ENCODE measurements around the gene MECP2. TPM values are rescaled to one million over a fixed set of nuclear protein-coding genes. Genes with fewer than 3 reads are reported as not detected.

Gene MECP2
- total RNA-seq, 1 donor from 2014 or later = 60.0 TPM

DNA sequence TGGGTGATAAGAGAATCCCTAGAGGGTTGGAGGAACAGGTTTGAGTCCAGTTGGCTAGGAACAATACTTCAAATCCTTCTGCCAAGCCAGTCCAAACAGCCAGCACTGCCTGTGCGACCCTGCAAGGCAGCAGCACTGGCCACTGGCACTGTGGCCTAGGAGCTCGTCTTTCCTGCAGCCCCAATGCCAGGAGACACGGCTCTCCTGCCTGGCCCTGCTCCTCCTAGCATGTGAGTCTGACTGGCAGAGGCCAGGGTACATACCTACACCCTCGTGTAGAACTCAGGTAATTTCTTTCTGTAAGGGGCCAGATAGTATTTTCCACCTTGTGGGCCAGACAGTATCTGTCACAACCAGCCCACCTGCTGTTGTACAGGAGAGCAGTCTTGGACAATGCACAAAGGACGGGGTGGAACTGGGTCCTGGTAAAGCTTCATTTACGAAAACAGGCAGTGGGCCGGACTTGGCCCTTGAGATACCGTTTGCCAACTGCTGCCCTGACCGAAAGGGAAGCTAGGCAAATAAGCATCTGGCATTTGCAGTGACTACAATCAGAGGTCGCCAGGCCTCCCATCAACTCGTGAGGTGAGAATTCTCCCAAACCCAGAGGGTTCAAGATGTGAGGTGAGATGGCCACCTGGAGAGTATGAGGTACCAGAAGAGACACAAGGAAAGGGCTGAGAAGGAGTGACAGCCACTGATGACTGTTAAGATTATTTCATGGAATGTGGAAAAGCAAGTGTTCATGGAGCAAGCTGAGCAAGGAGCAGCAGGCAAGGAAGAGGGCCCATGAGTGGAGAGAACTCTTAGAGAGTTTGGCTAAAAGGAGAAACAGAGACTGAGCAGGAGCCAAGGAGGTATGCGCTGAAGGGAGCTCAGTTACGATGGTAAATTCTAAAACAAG is 48.1 kb downstream of the MECP2 start:
- no peak for DNase-seq
- TF ChIP-seq, protein P1, sequence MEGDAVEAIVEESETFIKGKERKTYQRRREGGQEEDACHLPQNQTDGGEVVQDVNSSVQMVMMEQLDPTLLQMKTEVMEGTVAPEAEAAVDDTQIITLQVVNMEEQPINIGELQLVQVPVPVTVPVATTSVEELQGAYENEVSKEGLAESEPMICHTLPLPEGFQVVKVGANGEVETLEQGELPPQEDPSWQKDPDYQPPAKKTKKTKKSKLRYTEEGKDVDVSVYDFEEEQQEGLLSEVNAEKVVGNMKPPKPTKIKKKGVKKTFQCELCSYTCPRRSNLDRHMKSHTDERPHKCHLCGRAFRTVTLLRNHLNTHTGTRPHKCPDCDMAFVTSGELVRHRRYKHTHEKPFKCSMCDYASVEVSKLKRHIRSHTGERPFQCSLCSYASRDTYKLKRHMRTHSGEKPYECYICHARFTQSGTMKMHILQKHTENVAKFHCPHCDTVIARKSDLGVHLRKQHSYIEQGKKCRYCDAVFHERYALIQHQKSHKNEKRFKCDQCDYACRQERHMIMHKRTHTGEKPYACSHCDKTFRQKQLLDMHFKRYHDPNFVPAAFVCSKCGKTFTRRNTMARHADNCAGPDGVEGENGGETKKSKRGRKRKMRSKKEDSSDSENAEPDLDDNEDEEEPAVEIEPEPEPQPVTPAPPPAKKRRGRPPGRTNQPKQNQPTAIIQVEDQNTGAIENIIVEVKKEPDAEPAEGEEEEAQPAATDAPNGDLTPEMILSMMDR (IDR thresholded peaks at IDR 0.05; ENCODE audit: partially characterized antibody, unreplicated experiment) = no peak
- Mint-ChIP-seq H3K36me3 (ENCODE audit: unreplicated experiment) (no peaks in the 10 kb centered on the region), H3K27ac (ENCODE audit: unreplicated experiment) (peak overlapping the region; percentile 43), H3K9me3 (ENCODE audit: unreplicated experiment) (no peaks in the 10 kb centered on the region), H3K27me3 (ENCODE audit: unreplicated experiment) (peaks cover 2% of the 10 kb centered on the region), H3K4me3 (ENCODE audit: unreplicated experiment) (peak overlapping the region; percentile 46), H3K4me1 (ENCODE audit: low read depth, unreplicated experiment) (peaks cover 41% of the 10 kb centered on the region)

DNA sequence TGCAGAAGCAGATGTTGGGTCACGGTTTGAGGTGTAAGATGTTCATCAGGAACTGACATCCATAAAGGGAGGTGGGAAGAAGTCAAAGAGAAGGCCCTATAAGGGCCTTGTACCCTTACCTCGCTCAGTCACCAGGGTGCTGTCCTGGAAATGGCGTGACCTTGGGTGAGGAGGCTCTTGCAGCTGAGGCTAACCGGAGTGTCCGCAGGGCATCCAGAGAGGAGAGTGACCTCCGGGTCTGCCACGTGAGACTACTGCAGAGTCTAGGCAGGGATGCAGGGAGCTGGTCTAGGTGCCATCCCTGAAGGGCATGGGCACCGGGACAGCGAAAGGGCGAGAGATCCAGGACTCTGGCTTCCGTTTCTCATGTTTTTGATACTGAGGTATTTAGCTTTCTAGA is 49.1 kb downstream of the MECP2 start:
- H3K4me1 Mint-ChIP-seq (ENCODE audit: low read depth, unreplicated experiment) = peaks cover 41% of the 10 kb centered on the region
- no peak for DNase-seq
- no peaks in the 10 kb centered on the region for H3K9me3 Mint-ChIP-seq (ENCODE audit: unreplicated experiment)
- no peaks in the 10 kb centered on the region for H3K36me3 Mint-ChIP-seq (ENCODE audit: unreplicated experiment)
- no peak overlapping the region for H3K4me3 Mint-ChIP-seq (ENCODE audit: unreplicated experiment)
- H3K27ac Mint-ChIP-seq (ENCODE audit: unreplicated experiment) = no peak overlapping the region
- TF ChIP-seq, protein P1 (IDR thresholded peaks at IDR 0.05; ENCODE audit: partially characterized antibody, unreplicated experiment) = no peak
- H3K27me3 Mint-ChIP-seq (ENCODE audit: unreplicated experiment) = peaks cover 2% of the 10 kb centered on the region

DNA sequence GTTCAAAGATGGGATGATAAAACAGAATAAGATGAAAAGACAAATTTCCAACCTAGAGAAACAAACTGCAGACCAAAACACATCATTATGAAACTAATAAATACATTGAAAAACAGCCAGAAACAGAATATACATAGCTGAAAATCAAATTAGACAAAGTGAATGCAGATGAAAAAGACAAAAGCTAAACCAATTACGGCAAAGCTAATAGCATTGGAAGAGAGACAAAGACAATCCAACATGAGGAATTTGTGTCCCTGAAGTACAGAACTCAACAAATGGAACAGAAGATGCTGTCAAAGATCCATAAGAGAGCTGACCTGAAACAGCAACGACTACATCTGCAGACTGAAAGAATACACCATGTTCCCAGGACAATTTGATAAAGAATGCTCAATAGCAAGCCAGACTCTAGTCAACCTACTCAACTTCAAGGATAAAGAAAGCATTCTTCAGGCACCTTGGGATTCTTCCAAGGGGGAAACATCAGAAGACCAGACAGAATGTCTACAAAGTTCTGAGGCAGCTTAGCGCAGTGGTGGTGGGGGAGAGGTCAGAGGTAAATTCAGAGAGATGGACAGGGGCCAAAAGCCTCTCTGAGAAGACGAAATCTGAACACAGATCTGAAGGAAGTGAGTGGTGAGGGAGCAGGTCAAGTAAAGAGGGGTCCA is 50.4 kb downstream of the MECP2 start:
- H3K27ac Mint-ChIP-seq (ENCODE audit: unreplicated experiment) = peak overlapping the region; percentile 87
- H3K36me3 Mint-ChIP-seq (ENCODE audit: unreplicated experiment) = no peaks in the 10 kb centered on the region

DNA sequence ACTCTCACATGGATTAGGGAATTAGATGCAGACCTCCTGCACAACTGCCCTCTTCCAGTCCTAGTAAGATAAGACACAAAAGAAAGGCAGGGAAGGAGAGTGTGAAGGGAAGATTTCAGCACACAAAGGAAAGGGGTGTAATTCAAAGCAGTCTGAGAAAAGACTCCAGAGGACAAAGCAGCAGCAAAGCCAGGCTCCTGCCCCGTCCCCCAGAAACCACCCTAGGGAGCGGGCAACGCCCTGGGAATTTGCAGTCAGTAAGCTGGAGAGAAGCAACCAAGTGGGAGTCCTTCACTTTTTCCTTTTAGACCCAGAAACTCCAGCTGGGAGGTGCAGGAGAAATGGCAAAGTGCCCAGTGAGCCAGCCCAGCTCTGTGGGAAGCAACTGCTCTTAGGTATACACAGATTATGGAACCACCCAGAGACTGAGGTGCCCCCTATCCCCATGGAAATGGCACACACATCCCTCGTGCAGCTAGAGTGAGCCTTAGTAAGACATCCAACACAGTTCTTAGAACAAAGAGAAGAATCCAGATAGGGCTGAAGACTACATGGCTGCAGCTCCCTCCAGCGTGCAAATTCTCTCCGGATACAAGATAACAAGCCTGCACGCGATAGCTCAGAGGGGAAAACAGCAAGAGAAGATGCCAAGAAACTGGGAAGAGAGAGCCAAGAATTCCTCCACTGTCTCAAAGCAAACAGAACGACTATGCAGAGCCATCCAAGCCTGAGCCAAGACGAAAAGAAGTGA is 51.3 kb downstream of the MECP2 start:
- H3K4me1 Mint-ChIP-seq (ENCODE audit: low read depth, unreplicated experiment) = peaks cover 46% of the 10 kb centered on the region
- TF ChIP-seq, protein P1 (IDR thresholded peaks at IDR 0.05; ENCODE audit: partially characterized antibody, unreplicated experiment) = no peak
- peak overlapping the region; percentile 87 for H3K27ac Mint-ChIP-seq (ENCODE audit: unreplicated experiment)
- H3K36me3 Mint-ChIP-seq (ENCODE audit: unreplicated experiment) = no peaks in the 10 kb centered on the region
- peak overlapping the region; percentile 38 for H3K4me3 Mint-ChIP-seq (ENCODE audit: unreplicated experiment)
- peaks cover 2% of the 10 kb centered on the region for H3K27me3 Mint-ChIP-seq (ENCODE audit: unreplicated experiment)
- no peaks in the 10 kb centered on the region for H3K9me3 Mint-ChIP-seq (ENCODE audit: unreplicated experiment)
- no peak for DNase-seq

More for the DNA sequence above, 50.4 kb downstream of the MECP2 start:
- TF ChIP-seq, protein P1 (IDR thresholded peaks at IDR 0.05; ENCODE audit: partially characterized antibody, unreplicated experiment) = no peak
- Mint-ChIP-seq H3K27me3 (ENCODE audit: unreplicated experiment) (peaks cover 2% of the 10 kb centered on the region), H3K4me3 (ENCODE audit: unreplicated experiment) (peak overlapping the region; percentile 6), H3K9me3 (ENCODE audit: unreplicated experiment) (no peaks in the 10 kb centered on the region), H3K4me1 (ENCODE audit: low read depth, unreplicated experiment) (peaks cover 41% of the 10 kb centered on the region)
- DNase-seq = no peak

Data from glutamatergic neuron (in vitro differentiated cells).